Brain pericyte (primary cell): Measurements from ENCODE around the gene SUB1.
A peak's percentile ranks its signal among the peaks of the same experiment; 100 is the strongest.
"Not testable (repeated sequence)": the region's sequence is repeated elsewhere in the genome, so short reads cannot be mapped to it uniquely, and the experiment has no call there.

Experiments used
- DNase-seq: peaks from one replicate; pipeline ENCODE4 v3.0.0-alpha.2; 2012; ENCODE audit warnings: low read depth, low spot score

SUB1 gene

DNA sequence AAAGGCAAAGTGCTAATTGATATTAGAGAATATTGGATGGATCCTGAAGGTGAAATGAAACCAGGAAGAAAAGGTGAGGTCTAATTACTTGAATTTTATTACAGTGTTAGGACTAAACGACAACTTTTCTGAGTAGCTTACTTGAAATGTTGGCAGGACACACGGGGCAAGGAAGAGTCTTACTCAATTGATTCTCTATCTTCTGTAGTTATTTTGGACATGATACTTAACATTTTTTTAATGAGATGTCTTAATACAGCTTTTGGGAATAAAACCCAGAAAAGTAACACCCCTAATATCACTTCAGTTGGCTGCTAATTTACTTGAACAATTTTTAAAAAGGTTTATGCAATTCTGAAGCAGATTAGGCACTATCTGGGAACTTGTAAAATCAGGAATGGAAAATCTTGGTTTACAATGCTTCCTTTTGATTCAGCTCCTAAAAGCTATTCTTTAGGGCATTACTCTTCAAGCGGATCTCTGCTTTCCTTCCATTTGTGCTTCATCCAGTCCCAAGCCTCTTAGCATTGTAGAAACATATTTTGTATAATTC is 13.7 kb downstream of the SUB1 start:
- no peak for DNase-seq

DNA sequence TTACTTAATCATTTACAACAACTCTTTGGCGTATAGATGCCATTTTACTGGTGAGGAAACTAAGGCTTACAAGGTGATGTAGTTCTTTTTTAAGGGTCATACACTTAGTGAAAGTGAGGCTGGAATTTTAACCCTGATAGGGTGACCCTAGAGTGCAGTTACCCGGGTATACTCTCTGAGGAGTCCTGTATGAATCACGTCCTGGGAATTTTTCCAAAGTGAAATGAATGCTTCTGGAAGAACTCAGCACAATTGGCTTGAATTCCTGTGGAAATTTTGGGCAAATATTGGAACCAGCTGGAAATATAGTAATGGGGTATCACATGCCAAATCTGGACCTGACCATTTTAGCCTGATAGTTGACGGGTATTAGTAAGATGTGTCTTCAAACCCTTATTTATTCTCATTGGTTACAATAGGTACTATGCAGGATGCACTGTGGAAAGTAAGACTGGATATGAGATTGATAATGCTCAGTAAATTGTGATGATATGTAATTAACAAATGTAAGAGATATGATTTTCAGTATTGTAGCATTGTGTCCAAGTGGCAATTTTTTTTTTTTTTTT is 14.8 kb downstream of the SUB1 start:
- DNase-seq: no peak

GRCh38 chr5:32601623-32602295 is 16.4 kb downstream of the SUB1 start:
- no peak for DNase-seq

GRCh38 chr5:32602906-32603305 is 17.5 kb downstream of the SUB1 start:
- no peak for DNase-seq

- no peak for DNase-seq
Measured at GRCh38 chr5:32604800-32605765, 19.7 kb downstream of the SUB1 start.

GRCh38 chr5:32605766-32606152 is 20.4 kb downstream of the SUB1 start:
- no peak for DNase-seq

GRCh38 chr5:32612134-32612888 is 27.0 kb downstream of the SUB1 start:
- no peak for DNase-seq

DNA sequence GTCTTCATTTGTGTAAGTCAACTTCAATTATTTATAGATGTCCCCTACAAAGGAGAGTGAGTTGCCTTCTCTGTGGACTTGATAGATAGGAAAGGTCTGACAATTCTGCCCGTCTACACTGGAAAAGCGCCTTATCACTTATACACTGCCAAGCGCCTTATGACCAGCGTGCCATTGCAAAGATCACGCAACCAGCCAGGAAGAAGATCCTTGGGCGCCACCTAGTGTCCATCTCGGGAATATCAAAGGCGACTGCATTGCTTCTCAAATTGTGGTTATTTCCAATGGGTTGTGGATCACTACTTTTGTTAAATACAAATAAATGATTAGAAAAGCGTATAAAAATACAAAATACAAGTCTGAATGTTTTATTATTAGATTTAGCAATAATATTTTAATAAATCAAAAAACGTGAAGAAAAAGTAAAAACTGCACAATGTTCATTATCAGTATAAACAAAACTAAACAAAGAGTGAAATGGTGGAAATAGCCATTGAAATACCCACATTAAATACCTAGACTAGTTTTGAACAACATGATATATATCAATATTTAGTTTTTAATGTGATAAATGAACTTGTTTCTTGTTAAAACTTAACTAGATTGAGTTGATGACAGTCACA is 27.8 kb downstream of the SUB1 start:
- DNase-seq: peak; percentile 59

DNA sequence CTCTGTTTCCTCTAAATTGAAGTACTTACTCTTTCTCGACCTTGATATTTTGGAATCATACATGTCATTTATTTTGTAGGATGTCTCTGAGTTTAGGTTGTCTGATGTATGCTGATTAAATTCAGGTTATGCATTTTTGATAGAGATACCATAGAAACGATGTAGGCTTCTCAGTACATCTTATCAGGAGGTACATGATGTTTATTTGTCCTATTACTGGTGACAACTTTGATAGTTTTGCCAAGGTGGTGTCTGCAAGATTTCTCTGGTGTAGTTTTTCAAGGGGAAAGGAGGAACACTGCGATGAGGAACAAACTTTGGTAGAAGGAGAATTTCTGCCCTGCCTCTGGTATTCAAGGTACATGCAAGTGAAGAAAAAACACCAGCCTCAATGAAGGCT is 29.9 kb downstream of the SUB1 start:
- DNase-seq: no peak

GRCh38 chr5:32618962-32619361 is 33.6 kb downstream of the SUB1 start:
- no peak for DNase-seq

GRCh38 chr5:32621256-32621655 is 35.9 kb downstream of the SUB1 start:
- DNase-seq: no peak

- no peak for DNase-seq
Measured at GRCh38 chr5:32625106-32625505, 39.7 kb downstream of the SUB1 start.

DNA sequence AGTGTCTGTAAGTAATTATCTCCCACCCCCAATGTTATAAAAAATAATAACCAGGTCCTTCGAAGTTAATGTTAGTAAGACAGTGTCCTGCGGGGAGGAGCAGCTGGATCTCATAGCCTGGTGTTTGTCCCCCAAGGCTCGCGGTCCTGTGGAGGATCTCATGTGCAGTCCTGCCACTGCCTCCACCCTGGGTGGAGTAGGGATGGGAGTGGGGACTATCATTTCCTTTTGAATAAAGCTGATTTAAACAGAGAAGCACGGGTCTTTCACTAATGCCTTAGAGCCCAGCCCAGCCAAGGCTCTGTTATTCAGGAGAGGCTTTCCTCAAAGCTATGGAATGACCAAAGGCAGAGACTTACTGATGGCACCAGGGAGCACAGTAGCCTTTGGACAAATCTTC is 40.2 kb downstream of the SUB1 start:
- DNase-seq: no peak

- DNase-seq: no peak
Measured at GRCh38 chr5:32627219-32627870, 42.0 kb downstream of the SUB1 start.

DNA sequence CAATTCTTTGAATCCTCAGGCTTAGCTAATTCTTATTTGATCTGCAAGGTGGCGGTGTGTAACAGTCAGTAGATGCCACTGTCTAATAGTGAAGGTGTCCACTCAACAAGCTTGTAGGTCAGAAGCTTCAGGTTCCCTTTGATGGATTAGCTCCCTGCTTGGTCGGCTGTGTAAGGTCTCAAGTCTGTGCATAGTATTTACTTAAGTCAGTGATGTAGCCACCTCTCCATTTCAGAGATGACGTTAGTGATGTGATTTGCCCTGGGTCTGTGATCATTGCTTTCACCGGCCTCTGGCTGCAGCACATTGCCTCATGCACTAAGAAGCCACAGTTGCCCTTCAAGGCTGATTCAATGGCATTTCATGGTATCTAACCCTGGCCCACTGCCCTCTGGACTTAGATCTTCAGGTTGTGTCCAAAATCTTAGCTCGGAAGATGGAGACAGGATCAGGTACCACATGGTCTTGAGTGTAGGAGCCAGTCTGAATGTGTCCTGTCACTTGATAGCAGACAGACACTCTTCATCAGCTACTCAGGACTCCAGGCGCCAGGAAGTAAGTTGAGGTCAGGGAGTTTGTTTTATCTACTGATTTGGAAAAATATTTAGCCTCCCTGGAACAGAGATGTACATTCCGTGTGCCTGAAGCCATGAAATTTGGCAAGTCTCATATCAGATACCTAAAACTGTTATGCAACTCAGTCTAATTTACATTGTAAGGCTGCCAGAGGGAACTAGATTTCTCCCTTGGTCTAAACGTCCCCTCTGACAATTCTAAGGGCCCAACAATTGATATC is 42.9 kb downstream of the SUB1 start:
- no peak for DNase-seq

DNA sequence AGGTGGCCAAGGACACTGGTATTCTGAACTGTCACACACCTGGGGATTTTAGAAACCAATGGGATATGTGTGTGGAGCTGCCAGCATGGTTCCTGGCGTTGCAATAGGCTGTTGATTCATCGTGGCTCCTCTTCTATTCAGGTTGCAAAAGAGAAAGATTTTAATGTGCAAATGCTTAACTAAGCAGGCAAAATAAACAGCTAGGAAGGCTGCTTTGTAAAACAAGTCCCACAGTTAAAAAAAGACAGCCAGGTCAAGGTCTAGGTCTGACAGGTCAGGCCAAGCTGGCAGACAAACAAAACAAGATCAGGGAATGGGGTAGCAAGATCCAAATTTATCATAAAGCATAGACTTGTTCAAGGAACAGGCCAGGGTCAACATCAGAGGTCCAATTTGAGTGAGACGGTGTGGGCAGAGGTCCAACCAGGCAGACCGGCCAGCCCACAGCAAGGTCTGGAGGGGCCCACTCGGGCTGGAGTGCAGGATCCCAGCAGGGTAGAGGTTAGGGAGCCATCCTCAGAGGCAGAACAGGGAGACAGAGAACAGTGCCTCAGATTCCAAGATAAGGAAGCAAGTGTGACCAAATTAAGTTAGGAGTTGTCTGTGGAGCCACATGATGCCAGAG is 45.6 kb downstream of the SUB1 start:
- no peak for DNase-seq

GRCh38 chr5:32633017-32633416 is 47.7 kb downstream of the SUB1 start:
- DNase-seq: not testable (repeated sequence)

GRCh38 chr5:32638309-32638708 is 53.0 kb downstream of the SUB1 start:
- DNase-seq: no peak

- no peak for DNase-seq
Measured at GRCh38 chr5:32639943-32640342, 54.6 kb downstream of the SUB1 start.
